Liver (tissue), 9 donors: ENCODE measurements around the gene SPAG16. TPM values are rescaled to one million over a fixed set of nuclear protein-coding genes. Genes with fewer than 3 reads are reported as not detected.

ENCODE experiments used
- DNase-seq: peaks from one replicate; pipeline ENCODE4 v3.0.0-alpha.2; 2017; ENCODE audit warnings: low spot score
- H3K27ac ChIP-seq, 2 donors: one replicate each; pipeline ENCODE4 v1.7.0; 2013; ENCODE audit warnings: inconsistent platforms in 2 of 2, low read length in 2 of 2, control low read depth in 1 of 2, low read depth in 1 of 2, mild to moderate bottlenecking in 1 of 2
- H3K27me3 ChIP-seq, 4 donors: one replicate each; pipeline versions ENCODE4 v1.6.1 to v1.7.0; 2013; ENCODE audit warnings: low read length in 3 of 4, inconsistent platforms in 1 of 4, mild to moderate bottlenecking in 1 of 4, moderate library complexity in 1 of 4; ENCODE audit not compliant: control insufficient read depth in 4 of 4, insufficient read depth in 4 of 4
- H3K36me3 ChIP-seq, 4 donors: one replicate each; pipeline versions ENCODE4 v1.6.1 to v1.7.0; 2013; ENCODE audit warnings: low read length in 3 of 4, mild to moderate bottlenecking in 3 of 4, low read depth in 1 of 4, moderate library complexity in 1 of 4; ENCODE audit not compliant: control insufficient read depth in 4 of 4, insufficient read depth in 3 of 4
- H3K4me1 ChIP-seq, 4 donors: one replicate each; pipeline versions ENCODE4 v1.6.1 to v1.7.0; 2013; ENCODE audit warnings: low read length in 3 of 4, mild to moderate bottlenecking in 3 of 4, moderate library complexity in 1 of 4; ENCODE audit not compliant: control insufficient read depth in 4 of 4, insufficient read depth in 4 of 4
- H3K4me3 ChIP-seq, 3 donors: one replicate each; pipeline versions ENCODE4 v1.6.1 to v1.7.0; 2013; ENCODE audit warnings: low read length in 3 of 3, control low read depth in 1 of 3, low read depth in 1 of 3, mild to moderate bottlenecking in 1 of 3
- H3K9ac ChIP-seq, 2 donors: one replicate each; pipeline ENCODE4 v1.7.0; 2013; ENCODE audit warnings: low read length in 2 of 2, mild to moderate bottlenecking in 2 of 2, moderate library complexity in 2 of 2, control low read depth in 1 of 2, low read depth in 1 of 2
- H3K9me3 ChIP-seq, 4 donors: one replicate each; pipeline versions ENCODE4 v1.6.1 to v1.7.0; 2013; ENCODE audit warnings: low read length in 3 of 4; ENCODE audit not compliant: control insufficient read depth in 4 of 4
- EGR1 ChIP-seq, 2 donors: IDR thresholded peaks; 2 replicates each; pipeline ENCODE4 v1.6.1; 2016 to 2018; ENCODE audit warnings: antibody characterized with exemption in 2 of 2, low read depth in 2 of 2
- GABPA ChIP-seq, 2 donors: IDR thresholded peaks in 1 of 2; conservative IDR thresholded peaks in 1 of 2; 2 replicates each; pipeline ENCODE4 v1.6.1; 2016; ENCODE audit warnings: antibody characterized with exemption in 2 of 2, mild to moderate bottlenecking in 1 of 2, moderate library complexity in 1 of 2
- HNF4A ChIP-seq, 2 donors: conservative IDR thresholded peaks; 2 replicates each; pipeline ENCODE4 v1.6.1; 2016; ENCODE audit warnings: antibody characterized with exemption in 2 of 2, mild to moderate bottlenecking in 2 of 2
- HNF4G ChIP-seq: IDR thresholded peaks from 2 replicates; pipeline ENCODE4 v1.6.1; 2016; ENCODE audit warnings: antibody characterized with exemption
- JUND ChIP-seq, 2 donors: IDR thresholded peaks; 2 replicates each; pipeline ENCODE4 v1.6.1; 2016; ENCODE audit warnings: antibody characterized with exemption in 2 of 2
- NR2F2 ChIP-seq: IDR thresholded peaks from 2 replicates; pipeline ENCODE4 v1.6.1; 2016; ENCODE audit warnings: antibody characterized with exemption
- RXRA ChIP-seq, 2 donors: IDR thresholded peaks; 2 replicates each; pipeline ENCODE4 v1.6.1; 2017 to 2018; ENCODE audit warnings: antibody characterized with exemption in 2 of 2, mild to moderate bottlenecking in 1 of 2
- SP1 ChIP-seq: IDR thresholded peaks from 2 replicates; pipeline ENCODE4 v1.6.1; 2018; ENCODE audit warnings: antibody characterized with exemption, mild to moderate bottlenecking
- TAF1 ChIP-seq: conservative IDR thresholded peaks from 2 replicates; pipeline ENCODE4 v1.6.1; 2016; ENCODE audit warnings: antibody characterized with exemption, mild to moderate bottlenecking
- YY1 ChIP-seq: IDR thresholded peaks from 2 replicates; pipeline ENCODE4 v1.6.1; 2016; ENCODE audit warnings: antibody characterized with exemption, mild to moderate bottlenecking
- WGBS: extraction: QIAGEN DNeasy Blood & Tissue Kit; methylation state at CpG from one replicate; pipeline ENCODE4 v1.1.7; 2013; 5-methylcytosine and 5-hydroxymethylcytosine counted together
- polyA plus RNA-seq, 2 donors: library from polyadenylated mRNA; stranded (reverse) in 1 of 2; unstranded in 1 of 2; fragments of 200-250 nt in 1 of 2; fragments of >200 nt in 1 of 2; fragmentation: Nextera tagmentation in 1 of 2; extraction: Ambion mirVana in 1 of 2; gene quantifications; one replicate each; pipeline versions ENCODE4 v1.2.1 to v1.2.3, GENCODE V29; 2013 to 2015
- total RNA-seq, 2 donors: library from RNA; depleted of rRNA; stranded (reverse); fragments of >200 nt; gene quantifications; one replicate each; pipeline ENCODE4 v1.2.3, GENCODE V29; 2014
- TF ChIP-seq, protein P1 (sequence below): IDR thresholded peaks from 2 replicates; pipeline ENCODE4 v1.6.1; 2016; ENCODE audit warnings: antibody characterized with exemption
- TF ChIP-seq, protein P2 (sequence below): IDR thresholded peaks from 2 replicates; pipeline ENCODE4 v1.6.1; 2016; ENCODE audit warnings: antibody characterized with exemption
- TF ChIP-seq, protein P3 (sequence below): fragments of 150-350 bp; IDR thresholded peaks from 2 replicates; pipeline ENCODE4 v1.5.1; 2017; ENCODE audit warnings: improper control_type of control experiment, low read depth, low read length; ENCODE audit not compliant: missing input control
- TF ChIP-seq, protein P4 (sequence below): IDR thresholded peaks from 2 replicates; pipeline ENCODE4 v1.6.1; 2016; ENCODE audit warnings: antibody characterized with exemption
- donor health status: healthy.
- donor health status: healthy.
- donor health status: healthy.
- donor health status: healthy.
- donor health status: healthy.

SPAG16 gene
- total and polyA plus RNA-seq, 4 donors: 6.4 to 12.7 (median 11.4) TPM

DNA sequence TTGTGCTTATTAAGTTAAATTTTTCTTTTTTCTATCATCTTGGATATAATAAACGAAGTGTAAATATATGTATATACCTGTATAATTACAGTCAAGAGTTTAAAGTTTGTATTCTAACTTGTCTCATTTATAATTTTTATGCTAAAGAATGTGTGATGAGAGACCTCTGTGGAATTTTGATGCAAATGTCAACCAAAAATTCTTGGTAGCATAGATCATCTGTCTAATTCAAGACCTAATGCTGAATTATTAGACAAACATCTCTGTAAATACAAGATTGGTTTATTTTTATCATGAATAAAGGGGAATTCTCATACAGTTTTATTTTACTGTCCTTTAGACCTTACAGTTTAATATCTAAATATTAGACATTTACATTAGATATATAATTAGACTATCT, 977.4 kb downstream of the SPAG16 start:
- Histone ChIP-seq H3K4me3 (no peak overlapping the region), H3K9ac (no peak overlapping the region), H3K36me3 (no peaks in the 10 kb centered on the region), H3K27me3 (no peaks in the 10 kb centered on the region), H3K9me3 (no peaks in the 10 kb centered on the region), H3K27ac (no peak overlapping the region), H3K4me1 (no peaks in the 10 kb centered on the region)
- TF ChIP-seq RXRA (IDR thresholded peaks at IDR 0.05) (no peak), SP1 (no peak), HNF4G (no peak)
- TF ChIP-seq, protein P1, sequence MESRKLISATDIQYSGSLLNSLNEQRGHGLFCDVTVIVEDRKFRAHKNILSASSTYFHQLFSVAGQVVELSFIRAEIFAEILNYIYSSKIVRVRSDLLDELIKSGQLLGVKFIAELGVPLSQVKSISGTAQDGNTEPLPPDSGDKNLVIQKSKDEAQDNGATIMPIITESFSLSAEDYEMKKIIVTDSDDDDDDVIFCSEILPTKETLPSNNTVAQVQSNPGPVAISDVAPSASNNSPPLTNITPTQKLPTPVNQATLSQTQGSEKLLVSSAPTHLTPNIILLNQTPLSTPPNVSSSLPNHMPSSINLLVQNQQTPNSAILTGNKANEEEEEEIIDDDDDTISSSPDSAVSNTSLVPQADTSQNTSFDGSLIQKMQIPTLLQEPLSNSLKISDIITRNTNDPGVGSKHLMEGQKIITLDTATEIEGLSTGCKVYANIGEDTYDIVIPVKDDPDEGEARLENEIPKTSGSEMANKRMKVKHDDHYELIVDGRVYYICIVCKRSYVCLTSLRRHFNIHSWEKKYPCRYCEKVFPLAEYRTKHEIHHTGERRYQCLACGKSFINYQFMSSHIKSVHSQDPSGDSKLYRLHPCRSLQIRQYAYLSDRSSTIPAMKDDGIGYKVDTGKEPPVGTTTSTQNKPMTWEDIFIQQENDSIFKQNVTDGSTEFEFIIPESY: no peak
- TF ChIP-seq, protein P2, sequence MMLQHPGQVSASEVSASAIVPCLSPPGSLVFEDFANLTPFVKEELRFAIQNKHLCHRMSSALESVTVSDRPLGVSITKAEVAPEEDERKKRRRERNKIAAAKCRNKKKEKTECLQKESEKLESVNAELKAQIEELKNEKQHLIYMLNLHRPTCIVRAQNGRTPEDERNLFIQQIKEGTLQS: no peak
- TF ChIP-seq, protein P3, sequence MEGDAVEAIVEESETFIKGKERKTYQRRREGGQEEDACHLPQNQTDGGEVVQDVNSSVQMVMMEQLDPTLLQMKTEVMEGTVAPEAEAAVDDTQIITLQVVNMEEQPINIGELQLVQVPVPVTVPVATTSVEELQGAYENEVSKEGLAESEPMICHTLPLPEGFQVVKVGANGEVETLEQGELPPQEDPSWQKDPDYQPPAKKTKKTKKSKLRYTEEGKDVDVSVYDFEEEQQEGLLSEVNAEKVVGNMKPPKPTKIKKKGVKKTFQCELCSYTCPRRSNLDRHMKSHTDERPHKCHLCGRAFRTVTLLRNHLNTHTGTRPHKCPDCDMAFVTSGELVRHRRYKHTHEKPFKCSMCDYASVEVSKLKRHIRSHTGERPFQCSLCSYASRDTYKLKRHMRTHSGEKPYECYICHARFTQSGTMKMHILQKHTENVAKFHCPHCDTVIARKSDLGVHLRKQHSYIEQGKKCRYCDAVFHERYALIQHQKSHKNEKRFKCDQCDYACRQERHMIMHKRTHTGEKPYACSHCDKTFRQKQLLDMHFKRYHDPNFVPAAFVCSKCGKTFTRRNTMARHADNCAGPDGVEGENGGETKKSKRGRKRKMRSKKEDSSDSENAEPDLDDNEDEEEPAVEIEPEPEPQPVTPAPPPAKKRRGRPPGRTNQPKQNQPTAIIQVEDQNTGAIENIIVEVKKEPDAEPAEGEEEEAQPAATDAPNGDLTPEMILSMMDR: no peak
- DNase-seq: no peak
- WGBS: 54% methylated on average over 1 of the region's 1 CpG

DNA sequence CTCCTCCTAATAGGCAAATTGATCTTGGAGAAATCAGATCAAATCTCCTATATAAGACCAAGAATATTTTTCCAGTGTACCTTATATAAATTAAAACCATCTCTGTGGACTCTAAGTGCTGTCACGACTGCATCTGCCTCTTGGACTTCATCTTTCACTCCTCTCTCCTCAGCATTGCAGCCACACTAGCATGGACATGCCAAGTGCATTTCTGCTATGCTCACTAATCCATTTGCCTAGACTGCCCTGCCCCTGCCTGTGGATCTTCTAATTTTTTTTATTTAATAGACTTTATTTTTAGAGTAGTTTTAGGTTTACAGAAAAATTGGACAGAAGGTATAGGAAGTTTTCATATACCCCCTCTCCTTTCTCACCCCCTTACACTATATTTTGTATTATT, 979.9 kb downstream of the SPAG16 start:
- H3K9ac ChIP-seq: no peak overlapping the region
- H3K27me3 ChIP-seq: peaks cover 0 to 2% (median 0%) of the 10 kb centered on the region in 4 donors
- WGBS: 32% methylated on average over 1 of the region's 1 CpG
- no peaks in the 10 kb centered on the region for H3K4me1 ChIP-seq
- H3K27ac ChIP-seq: no peak overlapping the region
- no peak for TF ChIP-seq RXRA (IDR thresholded peaks at IDR 0.05)
- no peaks in the 10 kb centered on the region for H3K9me3 ChIP-seq
- no peak for DNase-seq
- no peaks in the 10 kb centered on the region for H3K36me3 ChIP-seq
- no peak overlapping the region for H3K4me3 ChIP-seq

DNA sequence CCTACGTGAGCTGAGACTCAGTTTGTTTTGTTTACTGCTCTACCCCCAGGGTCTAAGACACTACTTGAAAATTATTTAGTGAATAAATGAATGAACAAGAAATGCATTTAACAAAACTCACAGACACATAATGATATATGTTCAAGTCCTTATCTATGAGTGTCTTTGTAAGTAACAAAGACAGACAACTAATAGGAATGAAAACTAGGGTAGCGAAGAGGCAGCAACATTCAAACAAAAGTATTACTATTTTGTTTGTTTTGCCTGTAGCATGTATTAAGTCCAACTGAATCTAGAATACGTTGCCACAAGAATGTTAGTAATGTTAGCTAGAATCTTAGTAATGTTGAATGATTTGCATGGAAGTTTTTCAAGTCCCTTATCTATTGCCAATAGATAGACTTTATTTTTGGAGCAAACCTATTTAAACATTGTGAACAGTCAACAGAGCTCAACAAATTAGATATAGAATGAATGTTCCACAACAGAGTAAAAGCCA, 981.8 kb downstream of the SPAG16 start:
- no peaks in the 10 kb centered on the region for H3K9me3 ChIP-seq
- H3K27me3 ChIP-seq: peaks cover 0 to 2% (median 0%) of the 10 kb centered on the region in 4 donors
- no peak for DNase-seq
- H3K4me1 ChIP-seq: no peaks in the 10 kb centered on the region
- no peak overlapping the region for H3K27ac ChIP-seq
- no peaks in the 10 kb centered on the region for H3K36me3 ChIP-seq
- no peak overlapping the region for H3K4me3 ChIP-seq
- H3K9ac ChIP-seq: no peak overlapping the region
- TF ChIP-seq TAF1 (no peak), GABPA (IDR thresholded peaks at IDR 0.05 in 1 of 2, conservative IDR thresholded peaks at IDR 0.05 in 1 of 2) (no peak), EGR1 (IDR thresholded peaks at IDR 0.05; ENCODE audit: low read depth in 2 of 2) (no peak), JUND (IDR thresholded peaks at IDR 0.05) (no peak), HNF4G (no peak), SP1 (no peak), YY1 (no peak), HNF4A (conservative IDR thresholded peaks at IDR 0.05) (no peak), NR2F2 (no peak)
- TF ChIP-seq, protein P4, sequence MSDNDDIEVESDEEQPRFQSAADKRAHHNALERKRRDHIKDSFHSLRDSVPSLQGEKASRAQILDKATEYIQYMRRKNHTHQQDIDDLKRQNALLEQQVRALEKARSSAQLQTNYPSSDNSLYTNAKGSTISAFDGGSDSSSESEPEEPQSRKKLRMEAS: no peak
- TF ChIP-seq, protein P2: no peak
- WGBS: 55% methylated on average over 3 of the region's 3 CpGs
